K562 (cell line): Measurements from ENCODE around the gene ANKLE1.

Experiments used
- CTCF ChIP-seq, 3 experiments: IDR thresholded peaks in 2 of 3; conservative IDR thresholded peaks in 1 of 3; 2 replicates each; pipeline ENCODE4 v1.5.1; 2011 to 2012; ENCODE audit warnings: low read length in 3 of 3, mild to moderate bottlenecking in 3 of 3, control low read depth in 2 of 3, improper control_type of control experiment in 1 of 3, inconsistent platforms in 1 of 3, low read depth in 1 of 3, mixed read lengths in 1 of 3, moderate library complexity in 1 of 3; ENCODE audit not compliant: insufficient read depth in 2 of 3
- MAFK ChIP-seq: IDR thresholded peaks from 2 replicates; pipeline ENCODE4 v1.6.1; 2011; ENCODE audit warnings: low read length, improper control_type of control experiment
- PHF8 ChIP-seq: fragments of 200-600 bp; sonication (generic); IDR thresholded peaks from 2 replicates; pipeline ENCODE4 v1.6.1; 2012; ENCODE audit warnings: mixed run types, mild to moderate bottlenecking, inconsistent platforms, low read length, moderate library complexity, borderline replicate concordance
- POLR2AphosphoS2 ChIP-seq: IDR thresholded peaks from 2 replicates; pipeline ENCODE4 v1.6.1; 2012; ENCODE audit warnings: low read length, improper control_type of control experiment
- PREB ChIP-seq: sonication (generic); formaldehyde crosslinking; IDR thresholded peaks from 2 replicates; pipeline ENCODE4 v1.8.1; 2023; ENCODE audit warnings: mild to moderate bottlenecking, missing genetic modification reagents
- PTBP1 ChIP-seq: fragments of 200-400 bp; formaldehyde crosslinking; IDR thresholded peaks from 2 replicates; pipeline ENCODE4 v1.6.1; 2017; ENCODE audit warnings: low read depth, low read length
- SMC3 ChIP-seq: conservative IDR thresholded peaks from 2 replicates; pipeline ENCODE4 v1.6.1; 2011; ENCODE audit warnings: low read depth, low read length, improper control_type of control experiment; ENCODE audit not compliant: insufficient read depth
- SOX6 ChIP-seq: fragments of 450-650 bp; IDR thresholded peaks from 2 replicates; pipeline ENCODE4 v1.6.1; 2014; ENCODE audit warnings: mild to moderate bottlenecking
- ZC3H8 ChIP-seq: fragments of 450-650 bp; IDR thresholded peaks from 2 replicates; pipeline ENCODE4 v1.6.1; 2017
- ZNF75A ChIP-seq: fragments of 450-650 bp; formaldehyde crosslinking; IDR thresholded peaks from 2 replicates; pipeline ENCODE4 v1.4.0; 2020; ENCODE audit warnings: mild to moderate bottlenecking

DNA sequence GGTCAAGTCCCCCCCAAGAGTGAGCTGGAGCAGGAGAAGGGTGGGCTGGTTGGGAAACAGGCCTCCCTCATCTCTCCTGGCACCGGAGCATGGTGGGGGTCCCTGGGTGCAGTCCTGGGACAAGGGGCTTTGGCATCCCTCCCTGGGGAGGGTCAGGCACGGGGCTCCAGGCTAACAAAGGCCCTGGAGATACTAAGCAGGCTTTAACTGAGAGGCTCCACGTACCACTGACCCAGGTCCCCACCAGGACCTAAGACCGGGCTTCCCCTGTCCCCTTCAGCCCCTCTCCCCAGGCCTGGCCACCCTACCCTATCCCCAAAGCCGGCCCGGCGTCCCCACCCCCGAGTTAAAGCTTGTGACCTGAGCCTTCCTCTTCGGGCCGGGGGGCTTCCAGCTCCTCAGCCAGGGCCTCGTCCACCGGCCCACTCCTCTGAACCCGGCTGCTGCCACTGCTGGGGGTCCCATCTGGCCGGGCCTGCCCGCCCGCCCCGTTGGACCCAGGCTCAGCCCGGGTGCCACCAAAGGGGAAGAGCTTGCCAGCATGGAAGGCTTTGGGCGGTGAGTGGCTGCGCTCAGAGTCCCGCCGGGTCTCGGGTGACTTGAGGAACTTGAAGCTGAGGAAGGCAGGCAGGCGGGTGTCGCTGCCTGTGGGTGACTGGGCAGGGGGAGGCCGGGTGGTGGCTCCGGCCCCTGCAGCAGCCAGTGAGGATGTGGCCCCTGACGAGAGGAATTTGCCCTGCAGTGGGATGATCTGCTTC, 42.8 kb downstream of the ANKLE1 start:
- TF ChIP-seq SMC3 (no peak), SOX6 (no peak), POLR2AphosphoS2 (no peak), PREB (CRISPR knock-in tag) (no peak), PHF8 (no peak), ZC3H8 (no peak), PTBP1 (no peak), CTCF (IDR thresholded peaks at IDR 0.05 in 2 of 3, conservative IDR thresholded peaks at IDR 0.05 in 1 of 3; ENCODE audit: insufficient read depth in 2 of 3, low read depth in 1 of 3, low read length in 3 of 3) (no peak), MAFK (no peak), ZNF75A (no peak)
